HUES6 (cell line): Measurements from ENCODE around the gene CAPN7.
A peak's percentile ranks its signal among the peaks of the same experiment; 100 is the strongest.

Experiments used
- H3K27ac ChIP-seq: 2 replicates; pipeline ENCODE4 v1.7.0; 2013; ENCODE audit warnings: low read depth, mild to moderate bottlenecking, low read length, inconsistent platforms
- H3K27me3 ChIP-seq: 2 replicates; pipeline ENCODE4 v1.6.1; 2013; ENCODE audit warnings: low read length; ENCODE audit not compliant: control insufficient read depth, insufficient read depth
- H3K36me3 ChIP-seq: 2 replicates; pipeline ENCODE4 v1.6.1; 2013; ENCODE audit warnings: low read length; ENCODE audit not compliant: control insufficient read depth, insufficient read depth
- H3K4me1 ChIP-seq: 2 replicates; pipeline ENCODE4 v1.6.1; 2013; ENCODE audit warnings: low read length; ENCODE audit not compliant: control insufficient read depth, insufficient read depth
- H3K4me3 ChIP-seq: 2 replicates; pipeline ENCODE4 v1.5.1; 2013; ENCODE audit warnings: low read depth, low read length
- H3K9ac ChIP-seq: one replicate; pipeline ENCODE4 v1.6.1; 2013; ENCODE audit warnings: mild to moderate bottlenecking, low read length
- H3K9me3 ChIP-seq: 2 replicates; pipeline ENCODE4 v1.6.1; 2013; ENCODE audit warnings: low read depth, low read length; ENCODE audit not compliant: control insufficient read depth, insufficient read depth

CAPN7 gene

GRCh38 chr3:15199493-15200105 is 6.4 kb upstream of the CAPN7 start:
- Histone ChIP-seq H3K9me3 (peaks cover 7% of the 10 kb centered on the region), H3K27me3 (no peaks in the 10 kb centered on the region), H3K27ac (no peak overlapping the region)

GRCh38 chr3:15204005-15204404 is 2.0 kb upstream of the CAPN7 start:
- no peak overlapping the region for H3K4me3 ChIP-seq
- H3K27ac ChIP-seq = no peak overlapping the region
- H3K9ac ChIP-seq = no peak overlapping the region
- H3K36me3 ChIP-seq = no peaks in the 10 kb centered on the region
- no peaks in the 10 kb centered on the region for H3K27me3 ChIP-seq
- H3K9me3 ChIP-seq = peaks cover 7% of the 10 kb centered on the region
- H3K4me1 ChIP-seq = peaks cover 17% of the 10 kb centered on the region

More at GRCh38 chr3:15199493-15200105, 6.4 kb upstream of the CAPN7 start:
- no peak overlapping the region for H3K9ac ChIP-seq
- H3K4me3 ChIP-seq = no peak overlapping the region
- H3K36me3 ChIP-seq = no peaks in the 10 kb centered on the region
- peaks cover 3% of the 10 kb centered on the region; the same call in 1 of the 2 replicates for H3K4me1 ChIP-seq

GRCh38 chr3:15205482-15205933 is 538 bp upstream of the CAPN7 start:
- Histone ChIP-seq H3K36me3 (0 out of 2 replicates have a peak, but pooled peaks cover under 1% of the 10 kb centered on the region), H3K27me3 (no peaks in the 10 kb centered on the region), H3K27ac (no peak overlapping the region), H3K9me3 (no peaks in the 10 kb centered on the region), H3K9ac (peak overlapping the region; percentile 73), H3K4me3 (peak overlapping the region; percentile 93), H3K4me1 (peaks cover 17% of the 10 kb centered on the region)

GRCh38 chr3:15206662-15207576 is 873 bp downstream of the CAPN7 start:
- Histone ChIP-seq H3K4me1 (peaks cover 17% of the 10 kb centered on the region), H3K27me3 (no peaks in the 10 kb centered on the region), H3K27ac (peak overlapping the region; percentile 70; the same call in 1 of the 2 replicates), H3K36me3 (0 out of 2 replicates have a peak, but pooled peaks cover 7% of the 10 kb centered on the region), H3K9me3 (no peaks in the 10 kb centered on the region), H3K9ac (peak overlapping the region; percentile 91), H3K4me3 (peak overlapping the region; percentile 93)

GRCh38 chr3:15207836-15208504 is 1.9 kb downstream of the CAPN7 start:
- Histone ChIP-seq H3K27ac (no peak overlapping the region), H3K9me3 (no peaks in the 10 kb centered on the region), H3K27me3 (no peaks in the 10 kb centered on the region), H3K4me3 (peak overlapping the region; percentile 93; the same call in 1 of the 2 replicates), H3K4me1 (peaks cover 14% of the 10 kb centered on the region), H3K9ac (no peak overlapping the region), H3K36me3 (peaks cover 16% of the 10 kb centered on the region)

GRCh38 chr3:15211937-15212336 is 5.9 kb downstream of the CAPN7 start:
- no peak overlapping the region for H3K4me3 ChIP-seq

GRCh38 chr3:15214758-15215157 is 8.7 kb downstream of the CAPN7 start:
- Histone ChIP-seq H3K36me3 (peaks cover 59% of the 10 kb centered on the region), H3K27ac (no peak overlapping the region), H3K9me3 (no peaks in the 10 kb centered on the region), H3K9ac (no peak overlapping the region), H3K4me1 (no peaks in the 10 kb centered on the region), H3K4me3 (no peak overlapping the region), H3K27me3 (no peaks in the 10 kb centered on the region)

More at GRCh38 chr3:15211937-15212336, 5.9 kb downstream of the CAPN7 start:
- no peaks in the 10 kb centered on the region for H3K9me3 ChIP-seq
- H3K27me3 ChIP-seq = no peaks in the 10 kb centered on the region
- H3K4me1 ChIP-seq = peaks cover 8% of the 10 kb centered on the region; the same call in 1 of the 2 replicates
- no peak overlapping the region for H3K27ac ChIP-seq
- H3K9ac ChIP-seq = no peak overlapping the region
- peaks cover 36% of the 10 kb centered on the region for H3K36me3 ChIP-seq

GRCh38 chr3:15215996-15216395 is 9.9 kb downstream of the CAPN7 start:
- Histone ChIP-seq H3K27ac (no peak overlapping the region), H3K4me1 (no peaks in the 10 kb centered on the region), H3K9me3 (no peaks in the 10 kb centered on the region), H3K27me3 (no peaks in the 10 kb centered on the region), H3K36me3 (peaks cover 67% of the 10 kb centered on the region), H3K4me3 (no peak overlapping the region), H3K9ac (no peak overlapping the region)

GRCh38 chr3:15216501-15216900 is 10.5 kb downstream of the CAPN7 start:
- H3K27ac ChIP-seq = no peak overlapping the region
- peaks cover 65% of the 10 kb centered on the region for H3K36me3 ChIP-seq

GRCh38 chr3:15217011-15217671 is 11.1 kb downstream of the CAPN7 start:
- peaks cover 69% of the 10 kb centered on the region for H3K36me3 ChIP-seq

More at GRCh38 chr3:15216501-15216900, 10.5 kb downstream of the CAPN7 start:
- Histone ChIP-seq H3K4me3 (no peak overlapping the region), H3K4me1 (no peaks in the 10 kb centered on the region), H3K9me3 (no peaks in the 10 kb centered on the region), H3K9ac (no peak overlapping the region), H3K27me3 (no peaks in the 10 kb centered on the region)

More at GRCh38 chr3:15217011-15217671, 11.1 kb downstream of the CAPN7 start:
- Histone ChIP-seq H3K27me3 (no peaks in the 10 kb centered on the region), H3K27ac (no peak overlapping the region), H3K9ac (no peak overlapping the region), H3K4me3 (no peak overlapping the region), H3K4me1 (no peaks in the 10 kb centered on the region), H3K9me3 (no peaks in the 10 kb centered on the region)
